ENCODE results near the gene SLIT1. TPM values are rescaled to one million over a fixed set of nuclear protein-coding genes. Genes with fewer than 3 reads are reported as not detected.
"Not testable (repeated sequence)": the region's sequence is repeated elsewhere in the genome, so short reads cannot be mapped to it uniquely, and the experiment has no call there.

The SLIT1 gene
- total RNA-seq, 1 experiment from 2014 or later: 1.0 TPM

DNA sequence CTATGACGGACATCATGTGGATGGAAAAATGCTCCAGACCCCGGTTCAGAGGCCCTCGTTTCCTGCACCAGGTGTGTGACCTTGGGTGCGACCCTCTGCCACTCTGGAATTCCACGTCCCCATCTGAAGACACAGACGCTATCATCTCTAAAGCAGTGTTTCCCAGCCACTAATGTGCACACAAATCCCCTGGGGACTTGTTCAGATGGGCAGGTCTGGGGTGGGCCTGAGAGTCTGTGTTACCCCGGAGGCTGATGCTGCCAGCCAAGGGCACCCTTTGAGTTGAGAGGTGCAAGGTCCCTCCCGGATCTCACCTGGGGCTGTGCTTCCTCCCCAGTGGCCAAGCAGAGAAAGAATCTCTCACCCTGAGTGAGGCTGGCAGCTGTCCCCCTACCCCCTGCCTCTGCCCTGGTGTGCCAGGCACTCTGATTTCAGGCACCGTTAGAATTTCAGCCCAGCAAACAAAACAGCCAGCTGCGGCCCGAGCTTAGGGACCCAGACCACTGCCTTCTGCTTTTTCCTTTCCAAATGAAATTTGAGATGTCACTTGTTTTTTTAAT, 90.0 kb downstream of the SLIT1 start:
- DNase-seq: no peak
- H3K4me2 ChIP-seq (ENCODE audit: low read depth, low read length, poor library complexity, severe bottlenecking): no peak overlapping the region
- H3K9me3 ChIP-seq (ENCODE audit: low read length): no peaks in the 10 kb centered on the region
- H3K79me2 ChIP-seq (ENCODE audit: low read length): no peaks in the 10 kb centered on the region
- no peak overlapping the region for H3K27ac ChIP-seq (ENCODE audit: low read length)
- H3K9ac ChIP-seq (ENCODE audit: low read length): no peak overlapping the region
- H3K4me3 ChIP-seq (ENCODE audit: low read length): no peak overlapping the region
- no peak overlapping the region for H2AFZ ChIP-seq (ENCODE audit: low read length)
- H3K36me3 ChIP-seq (ENCODE audit: insufficient read depth, low read length): no peaks in the 10 kb centered on the region
- H4K20me1 ChIP-seq (ENCODE audit: insufficient read depth, low read depth, low read length): no peaks in the 10 kb centered on the region
- H3K27me3 ChIP-seq (ENCODE audit: low read length): no peaks in the 10 kb centered on the region
- H3K9me2 ChIP-seq (replicated peaks; ENCODE audit: insufficient read depth, low read length): no peaks in the 10 kb centered on the region
- H3K4me1 ChIP-seq (ENCODE audit: low read length): peaks cover 9% of the 10 kb centered on the region; the same call in 1 of the 2 replicates

DNA sequence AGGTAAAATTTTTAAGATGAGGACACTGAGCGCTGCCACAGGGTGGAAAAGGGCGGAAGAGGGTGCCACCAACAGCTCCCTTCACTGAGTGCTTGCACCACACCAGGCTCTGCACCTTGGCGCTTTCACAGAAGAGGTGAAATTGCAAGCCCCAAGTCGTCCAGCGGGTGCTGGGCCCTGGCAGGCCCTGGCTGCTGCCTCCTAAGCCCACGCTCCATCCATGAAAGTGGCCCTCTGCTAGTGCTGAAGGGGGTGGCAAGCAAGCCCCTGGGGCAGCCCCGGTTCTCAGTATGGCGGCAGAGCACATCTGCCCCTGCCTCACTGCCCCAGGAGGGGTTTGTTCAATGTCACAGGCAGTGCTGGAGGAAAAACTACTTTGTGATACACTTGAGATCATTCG, 95.1 kb downstream of the SLIT1 start:
- Histone ChIP-seq H3K9ac (ENCODE audit: low read length) (no peak overlapping the region), H3K4me1 (ENCODE audit: low read length) (peaks cover 4% of the 10 kb centered on the region; the same call in 1 of the 2 replicates), H3K27ac (ENCODE audit: low read length) (no peak overlapping the region), H3K9me2 (replicated peaks; ENCODE audit: insufficient read depth, low read length) (no peaks in the 10 kb centered on the region), H3K4me2 (ENCODE audit: low read depth, low read length, poor library complexity, severe bottlenecking) (no peak overlapping the region), H3K4me3 (ENCODE audit: low read length) (no peak overlapping the region), H3K9me3 (ENCODE audit: low read length) (no peaks in the 10 kb centered on the region), H3K79me2 (ENCODE audit: low read length) (no peaks in the 10 kb centered on the region), H3K27me3 (ENCODE audit: low read length) (no peaks in the 10 kb centered on the region), H4K20me1 (ENCODE audit: insufficient read depth, low read depth, low read length) (no peaks in the 10 kb centered on the region), H2AFZ (ENCODE audit: low read length) (no peak overlapping the region), H3K36me3 (ENCODE audit: insufficient read depth, low read length) (no peaks in the 10 kb centered on the region)
- DNase-seq: no peak

GRCh38 chr10:97090035-97090434, 95.7 kb downstream of the SLIT1 start:
- Histone ChIP-seq H3K9ac (ENCODE audit: low read length) (no peak overlapping the region), H3K79me2 (ENCODE audit: low read length) (no peaks in the 10 kb centered on the region), H3K9me2 (replicated peaks; ENCODE audit: insufficient read depth, low read length) (no peaks in the 10 kb centered on the region), H3K4me1 (ENCODE audit: low read length) (no peaks in the 10 kb centered on the region), H3K36me3 (ENCODE audit: insufficient read depth, low read length) (no peaks in the 10 kb centered on the region), H3K4me2 (ENCODE audit: low read depth, low read length, poor library complexity, severe bottlenecking) (no peak overlapping the region), H3K4me3 (ENCODE audit: low read length) (no peak overlapping the region), H2AFZ (ENCODE audit: low read length) (no peak overlapping the region), H3K9me3 (ENCODE audit: low read length) (no peaks in the 10 kb centered on the region), H3K27ac (ENCODE audit: low read length) (no peak overlapping the region), H4K20me1 (ENCODE audit: insufficient read depth, low read depth, low read length) (no peaks in the 10 kb centered on the region), H3K27me3 (ENCODE audit: low read length) (no peaks in the 10 kb centered on the region)
- DNase-seq: no peak

DNA sequence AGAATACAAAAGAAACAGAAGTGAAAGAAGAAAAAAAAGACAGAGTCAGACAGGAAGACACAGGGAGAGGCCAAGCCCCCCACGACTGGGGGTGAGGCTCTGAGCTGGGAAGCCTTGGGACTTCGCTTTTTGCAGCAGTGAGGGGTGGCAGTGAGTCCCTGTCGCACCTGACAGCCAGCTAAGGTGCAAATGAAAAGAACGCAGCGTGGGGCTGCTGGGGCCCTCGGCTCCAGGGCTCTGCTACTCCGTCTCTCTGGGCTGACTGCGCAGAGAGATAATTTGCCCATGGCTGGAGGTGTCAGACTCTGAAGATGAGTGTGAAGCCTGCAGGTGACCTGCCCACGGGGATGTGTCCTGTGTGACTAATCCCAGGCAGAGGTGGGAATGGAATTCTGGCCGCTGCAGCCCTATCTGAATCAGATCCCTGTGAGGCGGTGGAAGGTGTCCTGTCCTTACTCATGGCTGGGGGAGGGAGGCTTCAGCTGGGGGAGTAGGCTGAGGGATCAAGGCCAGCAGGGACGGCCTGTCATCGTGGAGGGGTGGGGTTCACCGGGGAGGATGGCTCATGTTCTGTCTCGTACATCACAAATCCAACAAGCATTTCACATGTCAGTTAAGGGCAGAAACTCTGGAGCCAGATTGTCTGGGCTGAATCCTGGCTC, 96.4 kb downstream of the SLIT1 start:
- no peak overlapping the region for H3K4me3 ChIP-seq (ENCODE audit: low read length)
- H4K20me1 ChIP-seq (ENCODE audit: insufficient read depth, low read depth, low read length): no peaks in the 10 kb centered on the region
- no peak overlapping the region for H3K27ac ChIP-seq (ENCODE audit: low read length)
- no peak overlapping the region for H3K9ac ChIP-seq (ENCODE audit: low read length)
- no peaks in the 10 kb centered on the region for H3K79me2 ChIP-seq (ENCODE audit: low read length)
- no peak overlapping the region for H2AFZ ChIP-seq (ENCODE audit: low read length)
- no peak overlapping the region for H3K4me2 ChIP-seq (ENCODE audit: low read depth, low read length, poor library complexity, severe bottlenecking)
- no peak for DNase-seq
- no peaks in the 10 kb centered on the region for H3K4me1 ChIP-seq (ENCODE audit: low read length)
- H3K9me2 ChIP-seq (replicated peaks; ENCODE audit: insufficient read depth, low read length): no peaks in the 10 kb centered on the region
- H3K27me3 ChIP-seq (ENCODE audit: low read length): no peaks in the 10 kb centered on the region
- no peaks in the 10 kb centered on the region for H3K9me3 ChIP-seq (ENCODE audit: low read length)
- no peaks in the 10 kb centered on the region for H3K36me3 ChIP-seq (ENCODE audit: insufficient read depth, low read length)

- no peaks in the 10 kb centered on the region for H3K9me2 ChIP-seq (replicated peaks; ENCODE audit: insufficient read depth, low read length)
- no peak overlapping the region for H3K27ac ChIP-seq (ENCODE audit: low read length)
- H3K36me3 ChIP-seq (ENCODE audit: insufficient read depth, low read length): no peaks in the 10 kb centered on the region
- no peak overlapping the region for H2AFZ ChIP-seq (ENCODE audit: low read length)
- no peak for DNase-seq
- H3K9me3 ChIP-seq (ENCODE audit: low read length): no peaks in the 10 kb centered on the region
- H4K20me1 ChIP-seq (ENCODE audit: insufficient read depth, low read depth, low read length): no peaks in the 10 kb centered on the region
- H3K4me1 ChIP-seq (ENCODE audit: low read length): no peaks in the 10 kb centered on the region
- no peaks in the 10 kb centered on the region for H3K79me2 ChIP-seq (ENCODE audit: low read length)
- H3K27me3 ChIP-seq (ENCODE audit: low read length): no peaks in the 10 kb centered on the region
- H3K4me3 ChIP-seq (ENCODE audit: low read length): no peak overlapping the region
- H3K9ac ChIP-seq (ENCODE audit: low read length): no peak overlapping the region
- H3K4me2 ChIP-seq (ENCODE audit: low read depth, low read length, poor library complexity, severe bottlenecking): no peak overlapping the region
These were observed 98.5 kb downstream of the SLIT1 start for GRCh38 chr10:97087296-97087695.

DNA sequence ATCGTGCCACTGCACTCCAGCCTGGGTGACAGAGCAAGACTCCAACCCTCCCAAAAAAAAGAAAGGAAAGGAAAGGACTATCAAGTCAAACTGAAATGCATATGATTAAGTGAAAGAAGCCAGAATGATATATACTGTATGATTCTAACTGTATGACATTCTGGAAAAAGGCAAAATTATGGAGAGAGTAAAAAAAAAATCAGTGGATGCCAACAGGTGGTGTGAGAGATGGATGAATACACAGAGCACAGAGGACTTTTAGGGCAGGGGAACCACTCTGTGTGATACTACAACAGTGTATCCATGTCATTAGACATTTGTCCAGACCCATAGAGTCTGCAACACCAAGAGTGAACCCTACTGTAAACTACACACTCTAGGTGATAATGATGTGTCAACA, 99.2 kb downstream of the SLIT1 start:
- Histone ChIP-seq H3K36me3 (ENCODE audit: insufficient read depth, low read length) (no peaks in the 10 kb centered on the region), H3K4me1 (ENCODE audit: low read length) (no peaks in the 10 kb centered on the region), H3K4me2 (ENCODE audit: low read depth, low read length, poor library complexity, severe bottlenecking) (no peak overlapping the region), H3K4me3 (ENCODE audit: low read length) (no peak overlapping the region), H3K27me3 (ENCODE audit: low read length) (no peaks in the 10 kb centered on the region), H4K20me1 (ENCODE audit: insufficient read depth, low read depth, low read length) (no peaks in the 10 kb centered on the region), H2AFZ (ENCODE audit: low read length) (no peak overlapping the region), H3K9me3 (ENCODE audit: low read length) (no peaks in the 10 kb centered on the region), H3K79me2 (ENCODE audit: low read length) (no peaks in the 10 kb centered on the region), H3K9me2 (replicated peaks; ENCODE audit: insufficient read depth, low read length) (no peaks in the 10 kb centered on the region), H3K9ac (ENCODE audit: low read length) (no peak overlapping the region), H3K27ac (ENCODE audit: low read length) (no peak overlapping the region)
- DNase-seq: no peak

GRCh38 chr10:97083228-97083829, 102.4 kb downstream of the SLIT1 start:
- no peaks in the 10 kb centered on the region for H3K36me3 ChIP-seq (ENCODE audit: insufficient read depth, low read length)
- H3K27ac ChIP-seq (ENCODE audit: low read length): no peak overlapping the region
- H3K27me3 ChIP-seq (ENCODE audit: low read length): no peaks in the 10 kb centered on the region
- no peaks in the 10 kb centered on the region for H3K9me2 ChIP-seq (replicated peaks; ENCODE audit: insufficient read depth, low read length)
- no peaks in the 10 kb centered on the region for H3K9me3 ChIP-seq (ENCODE audit: low read length)
- no peak overlapping the region for H2AFZ ChIP-seq (ENCODE audit: low read length)
- no peak overlapping the region for H3K4me3 ChIP-seq (ENCODE audit: low read length)
- H3K4me2 ChIP-seq (ENCODE audit: low read depth, low read length, poor library complexity, severe bottlenecking): no peak overlapping the region
- H4K20me1 ChIP-seq (ENCODE audit: insufficient read depth, low read depth, low read length): no peaks in the 10 kb centered on the region
- no peak overlapping the region for H3K9ac ChIP-seq (ENCODE audit: low read length)
- H3K4me1 ChIP-seq (ENCODE audit: low read length): no peaks in the 10 kb centered on the region
- no peak for DNase-seq
- H3K79me2 ChIP-seq (ENCODE audit: low read length): no peaks in the 10 kb centered on the region

GRCh38 chr10:97082575-97082974, 103.2 kb downstream of the SLIT1 start:
- H3K4me3 ChIP-seq (ENCODE audit: low read length); H3K9me2 ChIP-seq (replicated peaks; ENCODE audit: insufficient read depth, low read length); H3K27me3 ChIP-seq (ENCODE audit: low read length); H3K79me2 ChIP-seq (ENCODE audit: low read length); H3K36me3 ChIP-seq (ENCODE audit: insufficient read depth, low read length); H3K4me2 ChIP-seq (ENCODE audit: low read depth, low read length, poor library complexity, severe bottlenecking); H3K27ac ChIP-seq (ENCODE audit: low read length); H4K20me1 ChIP-seq (ENCODE audit: insufficient read depth, low read depth, low read length); H3K9me3 ChIP-seq (ENCODE audit: low read length); DNase-seq; H2AFZ ChIP-seq (ENCODE audit: low read length); H3K4me1 ChIP-seq (ENCODE audit: low read length); H3K9ac ChIP-seq (ENCODE audit: low read length): not testable (repeated sequence)
